Trophoblast cell (in vitro differentiated cells and primary cell): ENCODE data around the gene REEP5.
"Not testable (repeated sequence)": the region's sequence is repeated elsewhere in the genome, so short reads cannot be mapped to it uniquely, and the experiment has no call there.

Experiments
- DNase-seq, 2 donors: peaks; one replicate each; pipeline ENCODE4 v3.0.0-alpha.2; 2016
- H2AFZ ChIP-seq: 2 replicates; pipeline ENCODE4 v1.6.1; 2013; ENCODE audit warnings: low read length, moderate library complexity, mild to moderate bottlenecking; ENCODE audit not compliant: insufficient read depth, poor library complexity
- H2AK5ac ChIP-seq: 2 replicates; pipeline ENCODE4 v1.6.1; 2013; ENCODE audit warnings: mild to moderate bottlenecking, low read length
- H2BK120ac ChIP-seq: 2 replicates; pipeline ENCODE4 v1.6.1; 2013; ENCODE audit warnings: low read length, mild to moderate bottlenecking, moderate library complexity; ENCODE audit not compliant: insufficient read depth, poor library complexity
- H2BK12ac ChIP-seq: 2 replicates; pipeline ENCODE4 v1.6.1; 2013; ENCODE audit warnings: mild to moderate bottlenecking, low read length, moderate library complexity
- H2BK5ac ChIP-seq: 2 replicates; pipeline ENCODE4 v1.6.1; 2013; ENCODE audit warnings: low read length, low read depth, moderate library complexity, mild to moderate bottlenecking; ENCODE audit not compliant: poor library complexity
- H3K14ac ChIP-seq: 2 replicates; pipeline ENCODE4 v1.6.1; 2013; ENCODE audit warnings: mild to moderate bottlenecking, low read length
- H3K18ac ChIP-seq: 2 replicates; pipeline ENCODE4 v1.6.1; 2013; ENCODE audit warnings: mild to moderate bottlenecking, low read length
- H3K23ac ChIP-seq: 2 replicates; pipeline ENCODE4 v1.6.1; 2013; ENCODE audit warnings: low read length
- H3K27ac ChIP-seq: 2 replicates; pipeline ENCODE4 v1.5.1; 2013; ENCODE audit warnings: low read depth, mild to moderate bottlenecking, inconsistent platforms, low read length, moderate library complexity
- H3K27me3 ChIP-seq: 2 replicates; pipeline ENCODE4 v1.6.1; 2013; ENCODE audit warnings: inconsistent platforms, mild to moderate bottlenecking, low read length, moderate library complexity; ENCODE audit not compliant: insufficient read depth
- H3K36me3 ChIP-seq, 2 experiments: 1 replicate in 1 of 2; 2 replicates in 1 of 2; pipeline ENCODE4 v1.6.1; 2013; ENCODE audit warnings: low read length in 2 of 2, mild to moderate bottlenecking in 2 of 2, moderate library complexity in 1 of 2; ENCODE audit not compliant: insufficient read depth in 2 of 2, control insufficient read depth in 1 of 2
- H3K4ac ChIP-seq: 2 replicates; pipeline ENCODE4 v1.6.1; 2013; ENCODE audit warnings: low read depth, mild to moderate bottlenecking, low read length, moderate library complexity
- H3K4me1 ChIP-seq, 2 experiments: 1 replicate in 1 of 2; 2 replicates in 1 of 2; pipeline ENCODE4 v1.6.1; 2013; ENCODE audit warnings: low read length in 2 of 2, mild to moderate bottlenecking in 2 of 2, moderate library complexity in 1 of 2; ENCODE audit not compliant: insufficient read depth in 2 of 2, control insufficient read depth in 1 of 2
- H3K4me2 ChIP-seq: 2 replicates; pipeline ENCODE4 v1.6.1; 2013; ENCODE audit warnings: inconsistent platforms, mild to moderate bottlenecking, low read length, moderate library complexity
- H3K4me3 ChIP-seq: 2 replicates; pipeline ENCODE4 v1.5.1; 2013; ENCODE audit warnings: mild to moderate bottlenecking, low read depth, low read length, inconsistent platforms
- H3K79me1 ChIP-seq: one replicate; pipeline ENCODE4 v1.6.1; 2013; ENCODE audit warnings: low read length
- H3K79me2 ChIP-seq: 2 replicates; pipeline ENCODE4 v1.6.1; 2013; ENCODE audit warnings: low read length, mild to moderate bottlenecking; ENCODE audit not compliant: control insufficient read depth, insufficient read depth, poor library complexity
- H3K9ac ChIP-seq: 2 replicates; pipeline ENCODE4 v1.6.1; 2013; ENCODE audit warnings: mild to moderate bottlenecking, low read length
- H3K9me3 ChIP-seq: 2 replicates; pipeline ENCODE4 v1.6.1; 2013; ENCODE audit warnings: low read depth, mild to moderate bottlenecking, control low read depth, inconsistent platforms, low read length; ENCODE audit not compliant: insufficient read depth
- H4K12ac ChIP-seq: 2 replicates; pipeline ENCODE4 v1.6.1; 2013; ENCODE audit warnings: low read depth, mild to moderate bottlenecking, low read length, moderate library complexity
- H4K8ac ChIP-seq: 2 replicates; pipeline ENCODE4 v1.6.1; 2013; ENCODE audit warnings: low read depth, mild to moderate bottlenecking, low read length, moderate library complexity
- H4K91ac ChIP-seq: one replicate; pipeline ENCODE4 v1.6.1; 2013; ENCODE audit warnings: low read depth, mild to moderate bottlenecking, low read length, moderate library complexity
- WGBS: extraction: QIAGEN DNeasy Blood & Tissue Kit; methylation state at CpG from one replicate; pipeline ENCODE4 v1.1.7; 2013; ENCODE audit warnings: missing lambda C conversion rate; ENCODE audit not compliant: insufficient read length, insufficient coverage; ENCODE audit errors: extremely low coverage; 5-methylcytosine and 5-hydroxymethylcytosine counted together

REEP5 gene

GRCh38 chr5:112965733-112966306, 43.8 kb upstream of the REEP5 start:
- DNase-seq: no peak
- no peak overlapping the region for H2BK12ac ChIP-seq

GRCh38 chr5:112963374-112963733, 41.3 kb upstream of the REEP5 start:
- H3K9ac ChIP-seq, H3K14ac ChIP-seq, H3K18ac ChIP-seq, H3K4me2 ChIP-seq, H2AFZ ChIP-seq, H4K8ac ChIP-seq, H2BK120ac ChIP-seq, H3K4me1 ChIP-seq, H3K27me3 ChIP-seq, H3K9me3 ChIP-seq, H2AK5ac ChIP-seq, H3K79me1 ChIP-seq, H4K12ac ChIP-seq, H3K36me3 ChIP-seq, H3K23ac ChIP-seq, H2BK5ac ChIP-seq, H4K91ac ChIP-seq, H3K79me2 ChIP-seq, H3K4ac ChIP-seq, DNase-seq, H3K27ac ChIP-seq, H3K4me3 ChIP-seq, H2BK12ac ChIP-seq: not testable (repeated sequence)
- no CpG with 5 or more reads among the region's 3 CpGs for WGBS

More at GRCh38 chr5:112965733-112966306, 43.8 kb upstream of the REEP5 start:
- no peak overlapping the region for H3K4me2 ChIP-seq
- no peak overlapping the region for H3K4me3 ChIP-seq
- peaks cover 8% of the 10 kb centered on the region in 2 experiments for H3K4me1 ChIP-seq
- peaks cover 7% of the 10 kb centered on the region for H3K79me1 ChIP-seq
- H3K79me2 ChIP-seq: no peaks in the 10 kb centered on the region
- no peak overlapping the region for H3K27ac ChIP-seq
- H2AK5ac ChIP-seq: no peak overlapping the region
- no peak overlapping the region for H4K91ac ChIP-seq
- no peak overlapping the region for H2BK120ac ChIP-seq
- H3K36me3 ChIP-seq: no peaks in the 10 kb centered on the region
- H2AFZ ChIP-seq: no peak overlapping the region
- H3K4ac ChIP-seq: no peak overlapping the region
- H3K9ac ChIP-seq: no peak overlapping the region
- H4K8ac ChIP-seq: no peak overlapping the region
- no peaks in the 10 kb centered on the region for H3K27me3 ChIP-seq
- H3K9me3 ChIP-seq: no peaks in the 10 kb centered on the region
- H2BK5ac ChIP-seq: no peak overlapping the region
- H3K23ac ChIP-seq: no peak overlapping the region
- no peak overlapping the region for H4K12ac ChIP-seq
- no peak overlapping the region for H3K18ac ChIP-seq
- H3K14ac ChIP-seq: no peak overlapping the region
- no CpG with 5 or more reads among the region's 8 CpGs for whole genome bisulfite sequencing

GRCh38 chr5:112960863-112961504, 39.0 kb upstream of the REEP5 start:
- no peaks in the 10 kb centered on the region for H3K79me1 ChIP-seq
- H3K9me3 ChIP-seq: no peaks in the 10 kb centered on the region
- no peaks in the 10 kb centered on the region for H3K4me1 ChIP-seq
- H4K12ac ChIP-seq: no peak overlapping the region
- H3K4me2 ChIP-seq: no peak overlapping the region
- H2AFZ ChIP-seq: no peak overlapping the region
- no peaks in the 10 kb centered on the region for H3K79me2 ChIP-seq
- no peak overlapping the region for H2BK5ac ChIP-seq
- H3K36me3 ChIP-seq: no peaks in the 10 kb centered on the region
- no peak overlapping the region for H3K9ac ChIP-seq
- H2AK5ac ChIP-seq: no peak overlapping the region
- H2BK120ac ChIP-seq: no peak overlapping the region
- no peak overlapping the region for H4K91ac ChIP-seq
- H3K4me3 ChIP-seq: no peak overlapping the region
- H3K23ac ChIP-seq: no peak overlapping the region
- no peak overlapping the region for H3K4ac ChIP-seq
- H3K27ac ChIP-seq: no peak overlapping the region
- WGBS: no CpG with 5 or more reads among the region's 6 CpGs
- H4K8ac ChIP-seq: no peak overlapping the region
- no peaks in the 10 kb centered on the region for H3K27me3 ChIP-seq
- no peak overlapping the region for H3K14ac ChIP-seq
- DNase-seq: no peak
- no peak overlapping the region for H3K18ac ChIP-seq
- no peak overlapping the region for H2BK12ac ChIP-seq

GRCh38 chr5:112960315-112960714, 38.3 kb upstream of the REEP5 start:
- H4K91ac ChIP-seq: no peak overlapping the region
- DNase-seq: no peak
- no peak overlapping the region for H2AFZ ChIP-seq
- H3K23ac ChIP-seq: no peak overlapping the region
- H3K4me2 ChIP-seq: no peak overlapping the region
- H3K9me3 ChIP-seq: no peaks in the 10 kb centered on the region
- H3K36me3 ChIP-seq: no peaks in the 10 kb centered on the region
- H3K14ac ChIP-seq: no peak overlapping the region
- no peak overlapping the region for H3K4me3 ChIP-seq
- no peak overlapping the region for H3K27ac ChIP-seq
- no peak overlapping the region for H2BK5ac ChIP-seq
- no peaks in the 10 kb centered on the region for H3K79me2 ChIP-seq
- no peak overlapping the region for H4K8ac ChIP-seq
- no peak overlapping the region for H3K9ac ChIP-seq
- no peak overlapping the region for H3K18ac ChIP-seq
- H2BK12ac ChIP-seq: no peak overlapping the region
- H3K4ac ChIP-seq: no peak overlapping the region
- H3K27me3 ChIP-seq: no peaks in the 10 kb centered on the region
- WGBS: no CpG with 5 or more reads among the region's 1 CpG
- H4K12ac ChIP-seq: no peak overlapping the region
- no peak overlapping the region for H2BK120ac ChIP-seq
- no peaks in the 10 kb centered on the region for H3K79me1 ChIP-seq
- H2AK5ac ChIP-seq: no peak overlapping the region
- H3K4me1 ChIP-seq: no peaks in the 10 kb centered on the region
